ENCODE results near the gene RAD51D. TPM values are rescaled to one million over a fixed set of nuclear protein-coding genes. Genes with fewer than 3 reads are reported as not detected.

RAD51D gene
- 16.8 and 17.1 TPM in 2 replicates for total RNA-seq (2022)
- percentile 71 among the genes with signal in this experiment for Bru-seq, nascent RNA
- BruChase-seq, experiment 1, labeled RNA remaining after a 6-hour chase = percentile 84 among the genes with signal in this experiment
- percentile 85 among the genes with signal in this experiment for BruChase-seq, experiment 2, labeled RNA remaining after a 2-hour chase
- long read RNA-seq, full-length matches to known transcripts = 8 of 13 reads
- long read RNA-seq, partial matches to known transcripts = 3 of 13 reads
- long read RNA-seq, other reads (novel, unspliced or antisense) = 2 of 13 reads

GRCh38 chr17:35119370-35120165 is at the start of gene RAD51D:
Gene RAD51D (minus strand): TSS chr17:35119860. CDS start chr17:35119613, 247 bp downstream.
- CTCF ChIA-PET = interaction anchor here (0.7 to 2.2 kb wide), 4 partner anchors 25 to 577 kb away, joined by 3 to 9 read pairs (median 3); partner anchors contain the start of gene LIG3
- H3K4me3 Mint-ChIP-seq (ENCODE audit: low read depth, unreplicated experiment) = peak within 1 kb of the TSS; percentile 75
- H3K27me3 Mint-ChIP-seq (ENCODE audit: unreplicated experiment) = no peaks in the 10 kb centered on the region
- peak; percentile 83 for DNase-seq
- no TSS peak for BruUV-seq (replicated peaks)
- H3K36me3 Mint-ChIP-seq (ENCODE audit: insufficient read depth, unreplicated experiment) = peaks cover 23% of the 10 kb centered on the region
- no peaks in the 10 kb centered on the region for H3K9me3 Mint-ChIP-seq (ENCODE audit: low read depth, unreplicated experiment)
- intact Hi-C loops (cut with micrococcal nuclease; ENCODE audit: unreplicated experiment) = loop anchor here (1.0 to 5.0 kb wide), 2 partner anchors 121 to 577 kb away; no protein-coding TSS in a partner anchor
- peak; percentile 91 for TF ChIP-seq CTCF (IDR thresholded peaks at IDR 0.05; ENCODE audit: unreplicated experiment)
- H3K4me1 Mint-ChIP-seq (ENCODE audit: low read depth, unreplicated experiment) = peaks cover 27% of the 10 kb centered on the region
- H3K27ac Mint-ChIP-seq (ENCODE audit: unreplicated experiment) = peak within 1 kb of the TSS; percentile 71

- intact Hi-C loops (cut with micrococcal nuclease; ENCODE audit: unreplicated experiment) = no loop called here
- DNase-seq = no peak
- H3K27me3 Mint-ChIP-seq (ENCODE audit: unreplicated experiment) = peaks cover 27% of the 10 kb centered on the region
- no peak overlapping the region for H3K27ac Mint-ChIP-seq (ENCODE audit: unreplicated experiment)
- no peaks in the 10 kb centered on the region for H3K4me1 Mint-ChIP-seq (ENCODE audit: low read depth, unreplicated experiment)
- H3K9me3 Mint-ChIP-seq (ENCODE audit: low read depth, unreplicated experiment) = no peaks in the 10 kb centered on the region
- no peak overlapping the region for H3K4me3 Mint-ChIP-seq (ENCODE audit: low read depth, unreplicated experiment)
- no peak for TF ChIP-seq CTCF (IDR thresholded peaks at IDR 0.05; ENCODE audit: unreplicated experiment)
- no TSS peak for BruUV-seq (replicated peaks)
- H3K36me3 Mint-ChIP-seq (ENCODE audit: insufficient read depth, unreplicated experiment) = no peaks in the 10 kb centered on the region
- CTCF ChIA-PET = interaction anchor here (0.6 to 1.6 kb wide), 4 partner anchors 13 to 372 kb away, joined by 3 to 4 read pairs (median 4); no protein-coding TSS in a partner anchor
These were observed 48.0 kb upstream of the RAD51D start for GRCh38 chr17:35167666-35168065.

- no peak for TF ChIP-seq CTCF (IDR thresholded peaks at IDR 0.05; ENCODE audit: unreplicated experiment)
- Mint-ChIP-seq H3K9me3 (ENCODE audit: low read depth, unreplicated experiment) (no peaks in the 10 kb centered on the region), H3K36me3 (ENCODE audit: insufficient read depth, unreplicated experiment) (no peaks in the 10 kb centered on the region), H3K4me1 (ENCODE audit: low read depth, unreplicated experiment) (peaks cover 3% of the 10 kb centered on the region), H3K27ac (ENCODE audit: unreplicated experiment) (no peak overlapping the region), H3K4me3 (ENCODE audit: low read depth, unreplicated experiment) (no peak overlapping the region), H3K27me3 (ENCODE audit: unreplicated experiment) (peaks cover 27% of the 10 kb centered on the region)
- intact Hi-C loops (cut with micrococcal nuclease; ENCODE audit: unreplicated experiment) = no loop called here
- no peak for DNase-seq
- BruUV-seq (replicated peaks) = no TSS peak
- CTCF ChIA-PET = interaction anchor here (0.6 to 1.6 kb wide), 4 partner anchors 12 to 409 kb away, joined by 3 to 4 read pairs (median 3); no protein-coding TSS in a partner anchor
These were observed 47.4 kb upstream of the RAD51D start for GRCh38 chr17:35167046-35167445.

- Mint-ChIP-seq H3K4me3 (ENCODE audit: low read depth, unreplicated experiment) (no peak overlapping the region), H3K27ac (ENCODE audit: unreplicated experiment) (no peak overlapping the region), H3K36me3 (ENCODE audit: insufficient read depth, unreplicated experiment) (no peaks in the 10 kb centered on the region)
These were observed 46.9 kb upstream of the RAD51D start for GRCh38 chr17:35166526-35166925.

More at GRCh38 chr17:35166526-35166925, 46.9 kb upstream of the RAD51D start:
- Mint-ChIP-seq H3K4me1 (ENCODE audit: low read depth, unreplicated experiment) (peaks cover 6% of the 10 kb centered on the region), H3K27me3 (ENCODE audit: unreplicated experiment) (peaks cover 32% of the 10 kb centered on the region), H3K9me3 (ENCODE audit: low read depth, unreplicated experiment) (no peaks in the 10 kb centered on the region)
- DNase-seq = no peak
- BruUV-seq (replicated peaks) = no TSS peak
- CTCF ChIA-PET = interaction anchor here (1.1 to 1.6 kb wide), 2 partner anchors 11 to 410 kb away, joined by 3 to 4 read pairs; no protein-coding TSS in a partner anchor
- intact Hi-C loops (cut with micrococcal nuclease; ENCODE audit: unreplicated experiment) = no loop called here
- TF ChIP-seq CTCF (IDR thresholded peaks at IDR 0.05; ENCODE audit: unreplicated experiment) = no peak

All from Calu3 (cell line).